Naive B cell (primary cell): ENCODE data around the gene KATNAL1. TPM values are rescaled to one million over a fixed set of nuclear protein-coding genes. Genes with fewer than 3 reads are reported as not detected.

Experiments used
- ATAC-seq, 2 donors: fragments of 150-1000 bp; cut with Tn5 transposase; 2 replicates each; pipeline ENCODE4 v1.10.0; 2021; ENCODE audit warnings: low read depth in 2 of 2, mild to moderate bottlenecking in 2 of 2, moderate library complexity in 2 of 2
- DNase-seq: peaks from one replicate; pipeline ENCODE4 v3.0.0; 2022
- H3K27ac Mint-ChIP-seq, 6 donors: one replicate each; pipeline ENCODE4 v1.8.0; 2020 to 2022; ENCODE audit warnings: mild to moderate bottlenecking in 6 of 6, mixed read lengths in 6 of 6, moderate library complexity in 5 of 6, inconsistent platforms in 2 of 6
- H3K27me3 Mint-ChIP-seq, 3 donors: one replicate each; pipeline ENCODE4 v1.8.0; 2021 to 2022; ENCODE audit warnings: mixed read lengths in 3 of 3, mild to moderate bottlenecking in 1 of 3
- H3K36me3 Mint-ChIP-seq, 2 donors: one replicate each; pipeline ENCODE4 v1.8.0; 2020 to 2022; ENCODE audit warnings: mixed read lengths in 2 of 2, inconsistent platforms in 1 of 2, mild to moderate bottlenecking in 1 of 2
- H3K4me1 Mint-ChIP-seq, 3 donors: one replicate each; pipeline ENCODE4 v1.8.0; 2020 to 2022; ENCODE audit warnings: mixed read lengths in 3 of 3, inconsistent platforms in 1 of 3, mild to moderate bottlenecking in 1 of 3, moderate library complexity in 1 of 3
- H3K4me3 Mint-ChIP-seq, 8 donors: one replicate each; pipeline ENCODE4 v1.8.0; 2020 to 2022; ENCODE audit warnings: mild to moderate bottlenecking in 8 of 8, mixed read lengths in 8 of 8, moderate library complexity in 8 of 8, inconsistent platforms in 2 of 8
- H3K9me3 Mint-ChIP-seq, 7 donors: one replicate each; pipeline ENCODE4 v1.8.0; 2020 to 2022; ENCODE audit warnings: mixed read lengths in 7 of 7, mild to moderate bottlenecking in 5 of 7, inconsistent platforms in 2 of 7, moderate library complexity in 1 of 7
- polyA plus RNA-seq, 6 donors: library from polyadenylated mRNA; unstranded; fragments of 300-500 nt; fragmentation: Illumina TruSeq; gene quantifications; one replicate each; pipeline ENCODE4 v1.2.3, GENCODE V29; 2021; ENCODE audit warnings: low read depth in 6 of 6

Gene KATNAL1
- polyA plus RNA-seq, 6 donors from 2014 or later: 3.7 to 8.9 (median 6.9) TPM

- ATAC-seq (no peak), DNase-seq (no peak)
- Mint-ChIP-seq H3K4me3 (no peak overlapping the region), H3K27me3 (no peaks in the 10 kb centered on the region), H3K4me1 (no peaks in the 10 kb centered on the region), H3K36me3 (peaks cover 13 to 25% of the 10 kb centered on the region in 2 donors), H3K27ac (no peak overlapping the region), H3K9me3 (peaks cover 0 to 2% (median 0%) of the 10 kb centered on the region in 7 donors)
Observed at GRCh38 chr13:30212256-30212655, 95.1 kb downstream of the KATNAL1 start.

GRCh38 chr13:30211745-30212144 lies 95.6 kb downstream of the KATNAL1 start:
- no peak for DNase-seq
- H3K36me3 Mint-ChIP-seq: peaks cover 13 to 30% of the 10 kb centered on the region in 2 donors

DNA sequence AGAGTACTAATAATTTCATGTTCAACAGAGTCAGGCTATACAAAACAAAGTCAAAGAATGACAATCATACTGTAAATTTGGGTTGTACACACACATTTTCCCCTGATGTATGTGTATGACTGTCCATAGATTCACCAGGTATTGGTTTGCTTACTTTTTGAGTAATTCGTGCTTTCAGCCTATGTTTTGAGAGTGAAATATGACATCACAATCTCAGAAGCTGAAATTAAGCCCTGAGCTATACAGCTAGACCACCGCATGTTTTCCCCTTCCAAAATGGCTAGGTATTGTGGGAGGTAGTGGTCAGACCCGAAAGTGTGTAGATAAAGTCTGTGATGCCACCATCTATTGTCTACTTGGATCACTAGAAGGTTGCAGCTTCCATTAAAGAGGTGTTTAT lies 102.8 kb downstream of the KATNAL1 start:
- Mint-ChIP-seq H3K27ac (no peak overlapping the region), H3K9me3 (no peaks in the 10 kb centered on the region), H3K27me3 (no peaks in the 10 kb centered on the region), H3K4me1 (no peaks in the 10 kb centered on the region), H3K4me3 (no peak overlapping the region), H3K36me3 (peaks cover 12 to 26% of the 10 kb centered on the region in 2 donors)
- DNase-seq (no peak), ATAC-seq (no peak)

More at GRCh38 chr13:30211745-30212144, 95.6 kb downstream of the KATNAL1 start:
- H3K4me1 Mint-ChIP-seq: no peaks in the 10 kb centered on the region
- H3K9me3 Mint-ChIP-seq: peaks cover 0 to 2% (median 0%) of the 10 kb centered on the region in 7 donors
- no peak overlapping the region for H3K4me3 Mint-ChIP-seq
- no peak overlapping the region for H3K27ac Mint-ChIP-seq
- H3K27me3 Mint-ChIP-seq: no peaks in the 10 kb centered on the region
- ATAC-seq: no peak

GRCh38 chr13:30196025-30196424 lies 111.3 kb downstream of the KATNAL1 start:
- ATAC-seq: no peak
- Mint-ChIP-seq H3K36me3 (peaks cover 0 to 4% of the 10 kb centered on the region in 2 donors), H3K27me3 (no peaks in the 10 kb centered on the region), H3K27ac (peak overlapping the region in 2 of 6 donors; percentile 35 to 47), H3K4me3 (peak overlapping the region in 1 of 8 donors; percentile 1), H3K4me1 (no peaks in the 10 kb centered on the region), H3K9me3 (no peaks in the 10 kb centered on the region)
- no peak for DNase-seq

- Mint-ChIP-seq H3K4me3 (no peak overlapping the region), H3K27me3 (no peaks in the 10 kb centered on the region), H3K36me3 (peaks cover 0 to 4% of the 10 kb centered on the region in 2 donors), H3K27ac (no peak overlapping the region), H3K4me1 (no peaks in the 10 kb centered on the region), H3K9me3 (no peaks in the 10 kb centered on the region)
- DNase-seq: no peak
- ATAC-seq: no peak
Observed at GRCh38 chr13:30194906-30195305, 112.4 kb downstream of the KATNAL1 start.

DNA sequence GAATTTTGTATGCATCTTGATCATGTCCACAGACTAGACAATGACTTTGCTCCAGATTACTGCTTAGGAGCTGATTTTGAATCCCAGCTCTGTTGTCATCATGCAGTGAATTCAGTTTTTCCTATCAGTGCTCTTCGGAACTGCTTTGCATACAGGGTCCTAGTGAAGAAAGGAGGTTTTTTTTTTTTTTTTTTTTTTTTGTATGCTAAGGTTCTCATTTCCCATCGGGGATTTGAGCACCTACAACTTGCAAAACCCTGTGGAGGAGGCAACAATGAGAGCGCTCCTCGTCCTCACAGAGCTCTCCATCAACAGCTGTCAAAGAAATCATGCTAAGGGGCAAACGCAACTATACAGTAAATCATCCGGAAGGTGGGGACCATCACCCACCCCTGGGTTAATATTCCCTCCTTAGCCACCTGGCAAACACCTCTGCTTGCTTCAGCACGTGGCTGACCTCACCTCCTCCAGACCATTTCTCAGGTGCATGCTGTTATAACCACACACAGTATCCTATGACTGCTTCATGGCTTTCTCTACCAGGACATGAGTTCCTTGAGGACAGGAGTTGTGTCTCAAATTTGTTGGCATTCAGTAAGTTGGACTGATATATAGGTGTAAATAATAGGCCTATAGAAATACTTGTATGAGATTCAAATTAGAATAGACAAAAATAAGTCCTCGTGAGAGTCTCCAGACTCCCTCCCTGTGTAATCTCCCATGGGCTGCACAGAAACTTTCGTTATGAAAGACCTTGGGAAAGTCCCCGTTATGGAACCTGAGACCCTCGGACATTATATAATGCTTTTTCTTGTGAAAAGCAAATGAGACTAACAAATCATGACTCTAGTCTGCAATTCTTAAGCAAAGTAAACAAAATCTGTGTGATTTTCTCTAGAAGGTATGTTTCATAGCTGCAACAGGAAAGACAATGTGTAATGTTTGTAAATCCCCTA lies 113.8 kb downstream of the KATNAL1 start:
- no peak for ATAC-seq
- Mint-ChIP-seq H3K36me3 (peaks cover 0 to 4% of the 10 kb centered on the region in 2 donors), H3K9me3 (no peaks in the 10 kb centered on the region), H3K27ac (no peak overlapping the region), H3K27me3 (no peaks in the 10 kb centered on the region), H3K4me1 (no peaks in the 10 kb centered on the region), H3K4me3 (no peak overlapping the region)
- DNase-seq: no peak

GRCh38 chr13:30192320-30193093 lies 114.8 kb downstream of the KATNAL1 start:
- ATAC-seq (no peak), DNase-seq (no peak)
- H3K4me3 Mint-ChIP-seq: no peak overlapping the region
- peak overlapping the region in 1 of 6 donors; percentile 52 for H3K27ac Mint-ChIP-seq
- H3K4me1 Mint-ChIP-seq: no peaks in the 10 kb centered on the region
- no peaks in the 10 kb centered on the region for H3K9me3 Mint-ChIP-seq
- H3K36me3 Mint-ChIP-seq: no peaks in the 10 kb centered on the region
- no peaks in the 10 kb centered on the region for H3K27me3 Mint-ChIP-seq

DNA sequence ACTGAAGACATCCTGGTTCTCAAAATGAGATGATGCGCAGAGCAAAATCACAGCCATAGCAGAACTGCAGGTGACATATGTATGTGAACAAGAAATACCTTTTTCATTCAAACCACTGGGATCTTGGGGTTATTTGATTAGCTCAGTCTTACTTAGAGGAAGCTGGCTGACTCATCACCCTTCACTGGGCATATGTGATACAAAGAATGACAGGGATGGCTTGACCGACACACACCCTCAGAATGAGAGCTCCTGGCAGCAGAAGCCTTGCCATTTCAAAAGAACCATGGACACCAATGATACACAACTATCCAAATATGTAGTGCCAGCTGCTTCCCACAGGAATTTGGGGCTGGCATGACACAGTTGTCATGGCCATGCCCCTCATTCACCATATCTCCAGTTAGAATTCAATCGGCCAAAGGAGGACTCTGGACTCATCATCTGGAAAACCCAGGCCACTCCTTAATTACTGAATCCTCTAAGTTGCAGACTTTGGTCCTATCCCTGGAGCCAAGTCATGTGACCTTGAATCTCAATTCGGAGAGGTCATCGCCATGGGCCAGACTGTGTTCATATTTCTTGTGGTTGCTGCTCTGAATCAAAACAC lies 115.8 kb downstream of the KATNAL1 start:
- DNase-seq (no peak), ATAC-seq (no peak)
- H3K4me1 Mint-ChIP-seq: no peaks in the 10 kb centered on the region
- no peaks in the 10 kb centered on the region for H3K27me3 Mint-ChIP-seq
- no peak overlapping the region for H3K4me3 Mint-ChIP-seq
- no peaks in the 10 kb centered on the region for H3K9me3 Mint-ChIP-seq
- no peaks in the 10 kb centered on the region for H3K36me3 Mint-ChIP-seq
- H3K27ac Mint-ChIP-seq: peak overlapping the region in 1 of 6 donors; percentile 7

DNA sequence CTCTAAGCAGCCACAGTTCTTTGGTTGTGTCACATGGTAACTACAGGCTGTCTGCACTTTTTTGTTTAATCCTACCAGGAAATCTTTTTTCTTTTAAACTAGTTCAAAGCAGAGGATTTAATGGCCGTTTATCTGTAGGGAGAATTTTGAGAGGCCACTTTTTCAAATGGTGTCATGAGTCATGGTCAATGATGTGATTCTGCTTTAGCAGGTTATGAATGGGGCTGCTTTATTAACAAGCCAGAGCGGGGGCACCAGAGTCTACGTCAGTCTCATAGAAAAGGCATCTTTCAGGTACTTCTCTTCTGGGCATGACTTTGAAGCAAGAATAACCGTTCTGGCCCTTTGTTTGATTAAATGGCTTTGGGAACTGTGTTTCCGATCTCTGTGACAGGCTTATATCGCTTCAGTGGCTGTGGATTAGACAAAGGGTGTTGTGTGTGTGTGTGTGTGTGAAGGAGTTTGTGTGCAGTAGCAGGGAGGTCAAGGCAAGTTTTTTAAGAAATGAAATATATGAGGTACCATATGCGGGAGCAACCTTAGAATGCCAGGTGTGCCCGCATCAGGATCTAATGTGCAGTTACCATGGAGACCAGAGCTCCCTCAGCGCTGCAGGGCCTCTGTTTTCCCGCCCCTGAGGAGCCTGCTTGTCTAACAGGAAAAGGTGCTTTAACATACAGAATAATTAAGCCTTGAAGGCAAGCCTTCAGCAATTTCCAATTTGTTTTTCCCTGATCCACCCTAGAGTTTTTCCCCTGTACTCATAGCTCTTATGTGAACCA lies 120.5 kb downstream of the KATNAL1 start:
- Mint-ChIP-seq H3K36me3 (no peaks in the 10 kb centered on the region), H3K27ac (peak overlapping the region in 1 of 6 donors; percentile 0), H3K9me3 (peaks cover 0 to 8% (median 2%) of the 10 kb centered on the region in 7 donors), H3K4me1 (no peaks in the 10 kb centered on the region), H3K4me3 (no peak overlapping the region), H3K27me3 (no peaks in the 10 kb centered on the region)
- DNase-seq (no peak), ATAC-seq (no peak)

GRCh38 chr13:30181888-30182651 lies 125.3 kb downstream of the KATNAL1 start:
- no peak for ATAC-seq
- peaks cover 0 to 8% (median 2%) of the 10 kb centered on the region in 7 donors for H3K9me3 Mint-ChIP-seq
- no peak overlapping the region for H3K4me3 Mint-ChIP-seq
- DNase-seq: no peak
- no peak overlapping the region for H3K27ac Mint-ChIP-seq
- H3K4me1 Mint-ChIP-seq: no peaks in the 10 kb centered on the region
- H3K36me3 Mint-ChIP-seq: no peaks in the 10 kb centered on the region
- H3K27me3 Mint-ChIP-seq: no peaks in the 10 kb centered on the region

DNA sequence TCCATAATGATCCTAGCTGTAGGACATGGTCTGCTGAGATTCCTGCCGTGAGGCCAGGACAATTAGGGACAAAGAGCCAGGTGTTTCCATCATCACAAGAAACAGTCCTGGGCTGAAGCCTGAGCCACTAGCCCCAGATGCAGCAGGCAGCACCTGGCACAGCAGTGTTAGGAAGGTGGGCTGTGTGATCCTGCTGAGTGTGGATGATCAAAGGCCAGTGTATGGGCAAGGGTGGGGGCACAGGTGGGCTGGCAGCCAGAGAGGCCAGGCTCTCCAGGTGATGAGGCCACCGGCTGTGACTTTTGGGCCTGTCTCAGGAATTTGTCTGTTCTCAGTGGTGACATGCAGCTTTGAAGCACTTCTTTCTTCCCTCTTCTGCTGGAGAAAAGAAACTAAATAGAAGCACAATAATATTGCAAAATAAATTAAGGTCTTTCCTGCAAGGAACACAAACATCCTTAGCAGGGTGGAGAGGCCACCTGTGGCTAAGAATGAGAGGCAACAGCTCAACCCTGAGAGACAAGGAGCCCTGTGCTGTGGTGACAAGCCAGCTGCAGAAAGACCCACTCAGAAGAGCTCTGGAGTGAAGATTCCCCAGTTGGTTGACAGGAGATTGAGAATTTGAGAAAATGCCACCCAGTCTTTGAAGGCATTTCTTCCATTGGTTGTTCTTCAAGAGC lies 127.6 kb downstream of the KATNAL1 start:
- no peak for DNase-seq
- Mint-ChIP-seq H3K27me3 (no peaks in the 10 kb centered on the region), H3K27ac (peak overlapping the region in 1 of 6 donors; percentile 26)

DNA sequence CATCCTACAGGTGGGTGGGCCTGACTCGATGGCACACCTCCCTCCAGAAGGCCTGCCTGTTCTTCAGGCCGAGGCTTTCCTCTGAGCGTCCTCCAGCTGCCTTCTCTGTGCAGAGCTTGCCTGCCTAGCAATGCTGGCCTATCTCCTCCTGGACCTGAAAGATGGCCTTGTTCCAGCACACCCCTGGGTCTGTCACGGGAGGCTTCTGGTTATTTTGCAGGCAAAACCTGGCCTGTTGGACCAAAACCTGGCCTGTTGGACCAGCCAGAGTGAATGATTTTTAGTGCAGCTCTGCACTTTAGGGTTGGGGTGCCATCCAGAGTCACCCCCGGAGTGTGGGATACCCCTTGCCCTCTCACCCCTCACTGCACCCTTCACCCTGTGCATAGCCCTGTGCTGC lies 128.4 kb downstream of the KATNAL1 start:
- Mint-ChIP-seq H3K9me3 (peaks cover 0 to 3% (median 0%) of the 10 kb centered on the region in 7 donors), H3K36me3 (no peaks in the 10 kb centered on the region), H3K27ac (no peak overlapping the region), H3K4me1 (peaks cover 6 to 10% (median 8%) of the 10 kb centered on the region in 3 donors), H3K27me3 (no peaks in the 10 kb centered on the region), H3K4me3 (no peak overlapping the region)
- DNase-seq (no peak), ATAC-seq (no peak)

More for the DNA sequence above, 127.6 kb downstream of the KATNAL1 start:
- H3K9me3 Mint-ChIP-seq: peaks cover 0 to 3% (median 0%) of the 10 kb centered on the region in 7 donors
- no peak for ATAC-seq
- no peaks in the 10 kb centered on the region for H3K36me3 Mint-ChIP-seq
- H3K4me1 Mint-ChIP-seq: peaks cover 0 to 2% (median under 1%) of the 10 kb centered on the region in 3 donors
- H3K4me3 Mint-ChIP-seq: no peak overlapping the region
